ENCODE measurements around the gene CPEB3.

- no peak for TF ChIP-seq CTCF (conservative IDR thresholded peaks at IDR 0.05; ENCODE audit: low read length)
- no peak for TF ChIP-seq EZH2phosphoT487 (IDR thresholded peaks at IDR 0.05; ENCODE audit: borderline replicate concordance, low read depth, low read length)
Measured at GRCh38 chr10:92047215-92047614, 243.7 kb downstream of the CPEB3 start.
